NCI-H69 (cell line): ENCODE measurements around the gene LRG1.
A peak's percentile ranks its signal among the peaks of the same experiment; 100 is the strongest.

Source experiments
- DNase-seq: peaks from one replicate; lab custom pipeline; 2025; lab: John Stamatoyannopoulos, UW

Gene LRG1

DNA sequence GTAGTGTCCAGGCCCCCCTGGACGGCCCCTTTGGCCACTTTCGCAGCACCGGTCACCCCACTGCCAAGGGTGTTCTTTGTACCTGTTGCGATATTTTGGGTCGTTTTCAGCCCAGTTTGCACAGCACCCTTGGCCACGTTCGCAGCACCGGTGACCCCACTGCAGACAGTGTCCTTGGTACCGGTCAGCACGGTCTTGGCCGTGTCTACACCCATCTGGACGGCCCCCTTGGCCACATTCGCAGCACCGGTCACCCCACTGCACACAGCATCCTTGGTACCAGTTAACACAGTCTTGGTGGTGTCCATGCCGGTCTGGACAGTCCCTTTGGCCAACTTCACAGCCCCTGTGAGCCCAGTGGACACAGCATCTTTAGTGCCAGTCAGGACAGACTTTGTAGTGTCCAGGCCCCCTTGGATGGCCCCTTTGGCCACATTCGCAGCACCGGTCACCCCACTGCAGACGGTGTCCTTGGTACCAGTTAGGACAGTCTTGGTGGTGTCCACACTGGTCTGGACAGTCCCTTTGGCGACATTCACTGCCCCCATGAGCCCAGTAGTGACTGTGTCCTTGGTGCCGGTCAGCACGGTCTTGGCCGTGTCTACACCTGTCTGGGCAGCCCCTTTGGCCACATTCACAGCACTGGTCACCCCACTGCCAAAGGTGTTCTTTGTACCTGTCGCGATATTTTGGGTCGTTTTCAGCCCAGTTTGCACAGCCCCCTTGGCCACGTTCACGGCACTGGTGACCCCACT, 28.4 kb downstream of the LRG1 start:
- no peak for DNase-seq

DNA sequence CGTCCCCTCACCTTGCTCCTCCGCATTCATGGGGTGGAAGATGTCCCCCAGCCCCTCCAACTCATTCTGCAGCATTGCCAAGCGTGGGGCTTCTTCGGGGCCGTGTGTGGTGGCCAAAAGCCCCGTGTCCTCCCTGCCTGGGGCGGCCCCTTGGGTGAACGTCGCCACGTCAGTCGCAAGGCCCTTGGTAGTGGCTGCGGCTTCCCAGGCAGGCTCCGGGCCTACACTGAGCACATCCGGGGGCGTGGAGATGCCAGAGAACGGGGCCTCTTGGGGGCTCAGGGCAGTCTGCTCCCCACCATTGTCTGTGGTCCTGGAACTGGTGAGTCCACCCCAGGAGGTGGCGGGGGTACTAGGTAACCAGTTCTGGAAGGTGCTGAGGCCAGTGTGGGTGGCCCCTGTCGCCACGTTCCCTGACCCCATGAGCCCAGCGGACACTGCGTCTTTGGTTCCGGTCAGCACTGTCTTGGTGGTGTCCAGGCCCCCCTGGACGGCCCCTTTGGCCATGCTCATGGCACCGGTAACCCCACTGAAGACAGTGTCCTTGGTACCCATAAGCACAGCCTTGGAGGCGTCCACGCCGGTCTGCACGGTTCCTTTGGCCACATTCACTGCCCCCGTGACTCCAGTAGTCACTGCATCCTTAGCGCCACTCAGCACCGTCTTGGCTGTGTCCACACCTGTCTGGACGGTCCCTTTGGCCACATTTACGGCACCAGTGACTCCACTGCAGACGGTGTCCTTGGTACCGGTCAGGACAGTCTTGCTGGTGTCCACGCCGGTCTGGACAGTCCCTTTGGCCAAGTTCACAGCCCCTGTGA, 29.2 kb downstream of the LRG1 start:
- DNase-seq = no peak

- DNase-seq = peak; percentile 85
Measured at GRCh38 chr19:4508698-4509097, 31.1 kb downstream of the LRG1 start.

- DNase-seq = no peak
Measured at GRCh38 chr19:4507804-4508203, 32.0 kb downstream of the LRG1 start.

DNA sequence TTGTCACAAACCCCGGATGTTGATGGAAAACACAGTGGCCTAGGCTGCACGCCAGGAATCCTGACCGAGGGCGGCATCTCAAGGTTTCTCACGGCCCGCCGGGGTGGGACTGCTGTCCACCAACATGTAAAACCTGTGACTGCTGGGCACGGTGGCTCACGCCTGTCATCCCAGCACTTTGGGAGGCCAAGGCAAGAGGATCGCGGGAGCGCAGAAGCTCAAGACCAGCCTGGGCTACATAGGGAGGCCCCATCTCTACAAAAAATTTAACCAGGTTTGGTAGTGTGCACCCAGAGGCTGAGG, 32.7 kb downstream of the LRG1 start:
- no peak for DNase-seq

GRCh38 chr19:4506449-4507149, 33.2 kb downstream of the LRG1 start:
- DNase-seq = no peak

DNA sequence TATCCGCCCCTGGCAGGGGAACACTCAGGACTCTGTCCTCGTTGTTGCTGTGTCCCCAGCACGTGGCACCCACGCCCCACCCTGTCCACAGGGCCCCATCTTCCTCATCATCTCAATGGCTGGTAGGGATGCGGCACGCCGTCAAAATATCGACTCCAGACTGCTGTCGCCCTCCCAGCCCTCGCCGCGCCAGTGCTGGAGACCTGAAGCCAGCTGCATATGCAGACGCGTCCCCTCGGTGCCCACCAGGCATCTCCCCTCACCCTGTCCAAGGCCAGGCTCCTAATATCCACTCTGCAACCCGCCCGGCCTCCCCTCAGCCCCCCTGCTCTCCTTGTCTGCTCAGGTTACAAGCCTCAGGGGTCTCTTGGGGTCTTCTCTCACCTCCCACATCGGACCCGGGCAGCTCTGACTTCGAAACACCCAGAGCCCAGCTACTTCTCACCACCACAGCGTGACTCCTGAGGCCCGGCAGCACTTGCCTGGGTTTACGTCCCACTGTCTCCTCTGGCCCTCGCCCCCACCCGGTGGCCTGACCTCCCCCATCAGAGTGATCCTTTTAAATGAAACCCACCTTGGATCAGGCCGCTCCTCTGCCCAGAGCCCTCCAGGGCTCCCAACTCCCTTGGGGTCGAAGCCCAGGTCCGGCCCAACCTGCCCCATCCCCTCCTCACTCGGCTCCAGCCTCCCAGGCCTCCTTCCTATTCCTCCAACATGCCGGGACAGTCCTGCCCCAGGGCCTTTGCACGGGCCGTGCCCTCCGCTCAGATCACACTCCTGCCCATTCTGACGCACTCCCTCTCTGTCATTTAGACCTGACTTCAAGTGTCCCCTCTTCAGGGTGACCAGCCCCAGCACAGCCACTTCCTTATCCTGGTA, 34.0 kb downstream of the LRG1 start:
- DNase-seq = no peak

GRCh38 chr19:4504891-4505569, 34.8 kb downstream of the LRG1 start:
- DNase-seq = no peak

- no peak for DNase-seq
Measured at GRCh38 chr19:4504297-4504701, 35.5 kb downstream of the LRG1 start.

DNA sequence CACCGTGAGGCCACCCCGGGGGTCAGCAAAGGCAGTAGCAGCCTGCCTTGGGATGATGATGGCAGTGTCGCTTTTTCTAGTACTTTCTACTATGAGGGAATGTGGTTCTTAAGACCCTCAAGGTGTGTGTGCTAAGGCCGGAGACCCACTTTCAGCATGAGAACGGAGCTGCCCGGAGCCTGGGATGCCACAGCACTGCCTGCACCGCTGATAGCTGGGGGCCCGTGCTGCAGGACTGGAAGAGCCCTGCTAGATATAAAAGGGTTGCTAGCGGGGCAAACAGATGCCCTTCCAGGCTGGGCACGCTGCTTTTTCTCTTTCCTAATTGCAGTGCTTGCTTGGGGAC, 36.0 kb downstream of the LRG1 start:
- no peak for DNase-seq

GRCh38 chr19:4503132-4503824, 36.6 kb downstream of the LRG1 start:
- DNase-seq = peak; percentile 23

- DNase-seq = no peak
Measured at GRCh38 chr19:4502282-4503131, 37.3 kb downstream of the LRG1 start.

- DNase-seq = no peak
Measured at GRCh38 chr19:4501691-4502090, 38.1 kb downstream of the LRG1 start.

GRCh38 chr19:4500841-4501591, 38.8 kb downstream of the LRG1 start:
- DNase-seq = no peak

DNA sequence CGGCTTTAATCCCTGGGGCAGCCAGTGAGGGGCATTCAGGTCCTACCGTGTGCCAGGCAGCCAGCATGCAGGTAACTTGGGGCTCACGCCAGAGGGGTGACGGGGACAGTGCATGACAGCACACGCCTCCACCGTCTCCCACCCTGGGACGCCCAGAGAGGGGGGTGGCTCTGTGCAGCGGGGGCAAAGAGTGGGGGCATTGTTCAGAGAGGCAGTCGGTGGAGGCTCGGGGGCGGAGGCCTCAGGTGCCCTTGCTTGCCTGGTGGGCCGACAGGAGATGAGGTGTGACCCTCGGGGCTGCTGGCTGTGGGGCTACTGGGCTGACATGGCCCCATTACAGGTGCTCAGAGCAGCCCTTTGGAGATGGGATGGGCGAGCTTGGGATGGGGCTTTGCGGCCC, 40.0 kb downstream of the LRG1 start:
- DNase-seq = no peak

DNA sequence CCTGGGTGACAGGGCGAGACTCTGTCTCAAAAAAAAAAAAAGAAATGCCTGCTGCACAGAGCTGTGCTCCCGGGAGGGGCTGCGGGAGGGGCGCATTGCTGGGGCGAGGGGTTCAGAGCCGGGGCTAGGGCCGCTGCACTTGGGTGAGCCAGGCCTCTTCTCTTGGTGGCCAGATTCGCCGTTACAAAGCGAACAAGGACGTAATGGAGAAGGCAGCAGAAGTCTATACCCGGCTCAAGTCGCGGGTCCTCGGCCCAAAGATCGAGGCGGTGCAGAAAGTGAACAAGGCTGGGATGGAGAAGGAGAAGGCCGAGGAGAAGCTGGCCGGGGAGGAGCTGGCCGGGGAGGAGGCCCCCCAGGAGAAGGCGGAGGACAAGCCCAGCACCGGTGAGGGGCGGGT, 40.5 kb downstream of the LRG1 start:
- no peak for DNase-seq

DNA sequence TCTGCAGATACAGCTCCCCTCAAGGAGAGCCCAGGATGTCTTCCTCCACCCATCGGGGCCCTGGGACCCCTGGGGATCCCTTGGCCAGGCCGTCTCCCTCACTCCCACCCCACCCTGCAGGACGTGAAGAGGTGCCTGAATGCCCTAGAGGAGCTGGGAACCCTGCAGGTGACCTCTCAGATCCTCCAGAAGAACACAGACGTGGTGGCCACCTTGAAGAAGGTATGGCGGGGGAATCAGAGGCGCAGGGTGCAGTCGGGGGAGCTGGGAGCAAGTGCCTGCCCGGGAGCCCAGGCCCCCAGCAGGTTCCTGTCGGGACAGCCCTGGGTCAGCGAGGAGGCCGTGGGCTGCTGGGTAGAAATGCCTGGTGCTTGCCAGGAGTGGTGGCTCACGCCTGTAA, 41.1 kb downstream of the LRG1 start:
- no peak for DNase-seq

- DNase-seq = no peak
Measured at GRCh38 chr19:4497770-4498389, 42.0 kb downstream of the LRG1 start.

DNA sequence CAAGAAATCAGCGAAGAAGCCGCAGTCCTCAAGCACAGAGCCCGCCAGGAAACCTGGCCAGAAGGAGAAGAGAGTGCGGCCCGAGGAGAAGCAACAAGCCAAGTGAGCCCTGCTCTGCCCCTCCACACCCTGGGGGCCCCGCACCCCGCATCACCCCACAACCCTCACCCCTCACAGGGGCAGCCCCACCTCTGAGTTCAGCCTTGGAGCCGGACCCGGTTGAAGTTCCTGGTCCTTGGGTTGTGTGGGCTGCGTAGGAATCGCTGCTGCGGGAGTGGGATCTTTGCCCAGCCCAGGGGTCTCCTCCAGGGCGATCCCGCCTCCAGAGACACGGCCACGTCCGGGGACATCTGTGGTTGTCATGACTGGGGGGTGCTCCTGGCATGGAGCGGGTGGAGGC, 43.5 kb downstream of the LRG1 start:
- DNase-seq = no peak
